ENCODE measurements around the gene TRO.

TRO gene

DNA sequence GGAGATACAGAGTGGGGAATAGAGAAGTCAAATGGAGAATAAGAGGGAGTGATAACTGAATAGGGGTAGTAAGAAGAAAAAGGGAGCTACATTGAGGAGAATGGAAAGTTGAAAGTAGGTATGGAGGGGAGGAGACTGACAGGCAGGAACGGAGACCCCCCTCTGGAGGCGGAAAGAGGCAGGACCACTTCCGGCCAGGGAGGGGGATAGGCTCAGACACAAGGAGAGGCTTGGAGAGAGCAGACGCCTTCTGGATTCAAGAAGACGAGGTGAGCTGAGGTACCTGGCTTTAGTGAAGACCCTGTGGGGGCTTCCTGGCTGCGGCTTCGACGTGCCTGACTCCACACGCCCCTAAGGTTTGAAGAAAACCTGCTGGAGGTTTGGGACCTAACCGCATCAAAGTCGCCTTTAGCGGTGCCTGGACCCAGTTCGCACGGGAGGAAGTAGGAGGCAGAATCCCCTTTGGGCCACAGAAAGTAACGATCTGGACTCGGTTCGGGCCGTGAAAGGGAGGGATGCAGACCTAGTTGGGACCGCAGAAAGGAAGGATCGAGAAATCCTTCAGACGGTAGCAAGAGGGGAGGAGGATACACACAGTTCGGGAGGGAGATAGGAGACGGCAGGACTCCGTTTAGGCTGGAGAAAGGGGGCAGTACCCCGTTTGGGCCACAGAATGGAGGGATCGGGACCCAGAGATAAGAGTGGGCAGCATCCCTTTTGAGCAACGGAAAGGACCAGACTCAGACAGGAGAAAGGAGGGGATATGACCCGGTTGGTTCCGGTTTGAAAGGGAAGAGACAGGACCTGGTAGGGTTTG is at the start of gene TRO:
TRO (plus strand) TSS at position 215 of the 817 bp plus-strand sequence. CDS start 1,423 bp downstream, outside the sequence.
- H3K4me3 ChIP-seq (ENCODE audit: control insufficient read depth, low read depth, low read length) = peak within 1 kb of the TSS; percentile 64
- TF ChIP-seq, protein P1, sequence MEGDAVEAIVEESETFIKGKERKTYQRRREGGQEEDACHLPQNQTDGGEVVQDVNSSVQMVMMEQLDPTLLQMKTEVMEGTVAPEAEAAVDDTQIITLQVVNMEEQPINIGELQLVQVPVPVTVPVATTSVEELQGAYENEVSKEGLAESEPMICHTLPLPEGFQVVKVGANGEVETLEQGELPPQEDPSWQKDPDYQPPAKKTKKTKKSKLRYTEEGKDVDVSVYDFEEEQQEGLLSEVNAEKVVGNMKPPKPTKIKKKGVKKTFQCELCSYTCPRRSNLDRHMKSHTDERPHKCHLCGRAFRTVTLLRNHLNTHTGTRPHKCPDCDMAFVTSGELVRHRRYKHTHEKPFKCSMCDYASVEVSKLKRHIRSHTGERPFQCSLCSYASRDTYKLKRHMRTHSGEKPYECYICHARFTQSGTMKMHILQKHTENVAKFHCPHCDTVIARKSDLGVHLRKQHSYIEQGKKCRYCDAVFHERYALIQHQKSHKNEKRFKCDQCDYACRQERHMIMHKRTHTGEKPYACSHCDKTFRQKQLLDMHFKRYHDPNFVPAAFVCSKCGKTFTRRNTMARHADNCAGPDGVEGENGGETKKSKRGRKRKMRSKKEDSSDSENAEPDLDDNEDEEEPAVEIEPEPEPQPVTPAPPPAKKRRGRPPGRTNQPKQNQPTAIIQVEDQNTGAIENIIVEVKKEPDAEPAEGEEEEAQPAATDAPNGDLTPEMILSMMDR (conservative IDR thresholded peaks at IDR 0.05; ENCODE audit: control insufficient read depth, insufficient read depth, low read depth, low read length) = peak; percentile 6
- DNase-seq (ENCODE audit: low read depth) = no peak

GRCh38 chrX:54885740-54886139 is 34.9 kb upstream of the TRO start:
- H3K4me3 ChIP-seq (ENCODE audit: control insufficient read depth, low read depth, low read length) = no peak overlapping the region
- TF ChIP-seq, protein P1 (conservative IDR thresholded peaks at IDR 0.05; ENCODE audit: control insufficient read depth, insufficient read depth, low read depth, low read length) = no peak
- DNase-seq (ENCODE audit: low read depth) = no peak

GRCh38 chrX:54891573-54891972 is 29.1 kb upstream of the TRO start:
- TF ChIP-seq, protein P1 (conservative IDR thresholded peaks at IDR 0.05; ENCODE audit: control insufficient read depth, insufficient read depth, low read depth, low read length) = peak; percentile 48
- peak; percentile 38 for DNase-seq (ENCODE audit: low read depth)
- no peak overlapping the region for H3K4me3 ChIP-seq (ENCODE audit: control insufficient read depth, low read depth, low read length)

DNA sequence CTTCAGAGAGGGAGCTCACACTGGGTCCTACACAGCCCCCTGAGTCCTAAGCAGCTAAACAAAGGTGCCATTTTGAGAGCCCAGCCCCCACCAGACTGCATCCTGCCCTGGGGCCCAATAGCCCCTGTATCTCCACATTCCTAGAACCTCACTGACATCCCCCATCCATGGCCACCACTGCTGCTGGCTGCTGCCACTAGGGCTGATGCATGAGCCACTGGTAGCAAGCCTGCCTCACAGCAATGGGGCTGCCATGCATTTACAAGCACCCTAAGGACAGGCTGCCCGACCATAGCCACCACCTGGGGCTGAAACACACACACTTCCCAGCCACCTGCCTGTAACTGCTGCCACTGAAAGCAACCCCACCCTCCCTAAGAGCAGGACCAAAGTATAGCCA is 26.5 kb upstream of the TRO start:
- TF ChIP-seq, protein P1 (conservative IDR thresholded peaks at IDR 0.05; ENCODE audit: control insufficient read depth, insufficient read depth, low read depth, low read length) = no peak
- H3K4me3 ChIP-seq (ENCODE audit: control insufficient read depth, low read depth, low read length) = no peak overlapping the region
- no peak for DNase-seq (ENCODE audit: low read depth)

GRCh38 chrX:54909941-54910340 is 10.7 kb upstream of the TRO start:
- H3K4me3 ChIP-seq (ENCODE audit: control insufficient read depth, low read depth, low read length) = no peak overlapping the region
- TF ChIP-seq, protein P1 (conservative IDR thresholded peaks at IDR 0.05; ENCODE audit: control insufficient read depth, insufficient read depth, low read depth, low read length) = no peak
- no peak for DNase-seq (ENCODE audit: low read depth)

GRCh38 chrX:54921427-54922021 is 900 bp downstream of the TRO start:
- DNase-seq (ENCODE audit: low read depth) = peak; percentile 67
- peak overlapping the region; percentile 64 for H3K4me3 ChIP-seq (ENCODE audit: control insufficient read depth, low read depth, low read length)
- TF ChIP-seq, protein P1 (conservative IDR thresholded peaks at IDR 0.05; ENCODE audit: control insufficient read depth, insufficient read depth, low read depth, low read length) = no peak

Measured in fibroblast of mammary gland (primary cell).